Fibroblast of villous mesenchyme (primary cell): ENCODE data around the gene MAP3K5. TPM values are rescaled to one million over a fixed set of nuclear protein-coding genes. Genes with fewer than 3 reads are reported as not detected.

ENCODE experiments used
- DNase-seq: peaks from one replicate; pipeline ENCODE4 v3.0.0-alpha.2; 2010; ENCODE audit warnings: low read depth
- H3K4me3 ChIP-seq: 2 replicates; pipeline ENCODE4 v1.5.1; 2011; ENCODE audit warnings: low read depth, mild to moderate bottlenecking, low read length
- CTCF ChIP-seq: IDR thresholded peaks from 2 replicates; pipeline ENCODE4 v1.5.1; 2012; ENCODE audit warnings: low read depth, mild to moderate bottlenecking, low read length; ENCODE audit not compliant: insufficient read depth
- total RNA-seq: library from RNA; depleted of rRNA; stranded (reverse); fragments of >200 nt; gene quantifications from 2 replicates; pipeline ENCODE4 v1.2.3, GENCODE V29; 2012

The MAP3K5 gene
- total RNA-seq, 1 donor: 84.6 TPM

GRCh38 chr6:136660727-136661126 is 131.6 kb downstream of the MAP3K5 start:
- H3K4me3 ChIP-seq: no peak overlapping the region
- TF ChIP-seq CTCF: no peak
- DNase-seq: no peak

- no peak for DNase-seq
- no peak for TF ChIP-seq CTCF
- no peak overlapping the region for H3K4me3 ChIP-seq
Observed at GRCh38 chr6:136659991-136660499, 132.2 kb downstream of the MAP3K5 start.

DNA sequence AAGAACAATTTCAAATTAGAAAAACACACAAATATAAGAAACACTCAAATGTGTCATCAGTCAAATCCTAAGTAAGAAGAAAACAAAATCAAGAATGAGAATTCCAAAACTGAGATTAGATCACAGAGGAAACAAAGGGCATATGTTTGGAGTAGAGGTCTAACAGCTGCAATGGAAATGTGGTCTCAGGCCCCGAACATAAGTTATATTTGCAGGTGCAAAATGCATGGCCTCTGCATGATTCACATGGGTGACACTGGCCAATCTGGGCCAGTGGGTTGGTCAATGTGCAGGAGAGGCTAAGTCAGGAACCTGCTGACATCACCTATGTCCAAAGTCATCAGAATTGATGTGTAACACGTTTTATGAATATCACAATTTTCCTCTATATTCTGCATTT is 133.6 kb downstream of the MAP3K5 start:
- TF ChIP-seq CTCF: no peak
- no peak for DNase-seq
- H3K4me3 ChIP-seq: no peak overlapping the region

GRCh38 chr6:136657666-136658065 is 134.6 kb downstream of the MAP3K5 start:
- DNase-seq: peak; percentile 36
- H3K4me3 ChIP-seq: no peak overlapping the region
- TF ChIP-seq CTCF: no peak

- H3K4me3 ChIP-seq: no peak overlapping the region
- peak; percentile 88 for DNase-seq
- TF ChIP-seq CTCF: no peak
Observed at GRCh38 chr6:136656121-136656520, 136.2 kb downstream of the MAP3K5 start.

DNA sequence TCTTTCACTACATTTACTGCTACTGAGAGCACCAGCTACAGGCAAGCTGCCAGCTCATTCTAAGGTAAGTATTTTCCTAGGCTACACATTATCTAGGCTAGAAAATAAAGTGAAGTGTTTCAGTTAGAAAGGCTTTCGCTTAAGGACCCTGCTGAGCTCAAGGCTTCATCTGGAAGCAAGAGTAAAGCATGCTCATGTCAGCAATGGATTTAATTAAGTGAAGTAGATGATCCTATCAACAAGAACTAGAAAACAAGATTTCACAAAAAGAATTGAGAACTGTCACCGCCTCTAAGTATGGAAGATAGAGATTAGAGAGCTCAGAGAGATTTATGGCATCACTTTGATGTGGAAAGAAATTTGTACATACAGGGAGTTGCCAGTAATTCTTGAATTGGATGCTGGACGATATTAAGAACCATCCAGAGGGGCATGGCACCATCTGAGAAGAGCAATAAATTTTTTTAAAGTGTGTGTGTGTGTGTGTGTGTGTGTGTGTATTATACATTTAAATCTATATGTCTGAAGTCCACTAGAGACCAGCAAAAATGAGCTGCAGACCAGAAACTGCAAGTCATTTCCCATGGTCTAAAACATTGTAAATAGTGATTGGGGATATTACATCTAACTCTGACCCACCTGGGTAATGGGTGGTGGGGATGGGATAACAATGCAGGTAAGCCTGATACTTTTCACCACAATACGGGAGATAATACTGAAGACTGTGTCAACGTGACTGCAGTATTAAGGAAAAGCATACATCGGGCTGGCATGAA is 136.8 kb downstream of the MAP3K5 start:
- no peak overlapping the region for H3K4me3 ChIP-seq
- DNase-seq: peak; percentile 31
- no peak for TF ChIP-seq CTCF
